K562 (cell line): ENCODE measurements around the gene F2. TPM values are rescaled to one million over a fixed set of nuclear protein-coding genes. Genes with fewer than 3 reads are reported as not detected.

Experiments
- ATAC-seq: fragments of 200-7000 bp; cut with Tn5 transposase; 3 replicates; pipeline ENCODE4 v1.9.1; 2020; ENCODE audit warnings: moderate library complexity
- BruUV-seq: library from RNA; stranded (reverse); fragments of 400-500 nt; replicated peaks from 2 replicates; lab custom pipeline; 2021; lab: Mats Ljungman, UMichigan
- CTCF ChIA-PET: fragments of 300-600 bp; formaldehyde crosslinking; extraction: SDS; loops from one replicate; lab custom pipeline; 2021; ENCODE audit warnings: low intra/inter-chr PET ratio; lab: Yijun Ruan, JAX
- POLR2A ChIA-PET: fragments of 300-600, 350-650 bp; sonication (Branson Sonifier 250); formaldehyde crosslinking; extraction: SDS; loops from one replicate; lab custom pipeline; 2021; ENCODE audit warnings: antibody characterized with exemption, inconsistent platforms; lab: Yijun Ruan, JAX
- DNase-seq, 4 experiments: peaks; one replicate each; pipeline versions ENCODE4 v3.0.0 to v3.0.0-alpha.2; 2011 to 2018; ENCODE audit warnings: low spot score in 3 of 4, mixed read lengths in 3 of 4; ENCODE audit errors: extremely low read depth in 1 of 4
- FAIRE-seq: peaks from 2 replicates; lab custom pipeline; 2011; peaks lifted over from hg19 to GRCh38; lab: Jason Lieb, UNC
- H2AFZ ChIP-seq: 2 replicates; pipeline ENCODE4 v1.6.0; 2011; ENCODE audit warnings: low read depth, low read length, control low read depth, inconsistent platforms
- H3K27ac ChIP-seq: fragments of 200-600 bp; 3 replicates; pipeline ENCODE4 v1.8.0; 2011; ENCODE audit warnings: low read depth, mild to moderate bottlenecking, control low read depth, inconsistent platforms, low read length, moderate library complexity, mixed read lengths; ENCODE audit errors: extremely low read depth
- H3K27me3 ChIP-seq, 2 experiments: fragments of 300-600 bp in 1 of 2; 2 replicates in 1 of 2; 3 replicates in 1 of 2; pipeline versions ENCODE4 v1.6.0 to v1.8.0; 2011; ENCODE audit warnings: inconsistent platforms in 2 of 2, low read length in 2 of 2, mild to moderate bottlenecking in 1 of 2, mixed read lengths in 1 of 2, moderate library complexity in 1 of 2; ENCODE audit not compliant: control insufficient read depth in 2 of 2, insufficient read depth in 2 of 2
- H3K36me3 ChIP-seq: fragments of 300-600 bp; 3 replicates; pipeline ENCODE4 v1.8.0; 2011; ENCODE audit warnings: mild to moderate bottlenecking, low read length, inconsistent platforms; ENCODE audit not compliant: control insufficient read depth, insufficient read depth
- H3K4me1 ChIP-seq, 2 experiments: fragments of 200-600 bp in 1 of 2; replicated peaks in 1 of 2; 2 replicates in 1 of 2; 3 replicates in 1 of 2; pipeline versions ENCODE4 v1.5.1 to v1.8.0; 2011; ENCODE audit warnings: inconsistent platforms in 2 of 2, low read length in 2 of 2, mild to moderate bottlenecking in 1 of 2, mixed read lengths in 1 of 2, moderate library complexity in 1 of 2; ENCODE audit not compliant: control insufficient read depth in 2 of 2, insufficient read depth in 2 of 2
- H3K4me2 ChIP-seq: 2 replicates; pipeline ENCODE4 v1.6.1; 2011; ENCODE audit warnings: low read length, control low read depth, inconsistent platforms, mixed read lengths; ENCODE audit not compliant: insufficient read depth
- H3K4me3 ChIP-seq: fragments of 200-600 bp; sonication (generic), shearing (Covaris generic); 2 replicates; pipeline ENCODE4 v1.5.1; 2016; ENCODE audit warnings: control low read depth, inconsistent platforms
- H3K79me2 ChIP-seq: fragments of 200-600 bp; 3 replicates; pipeline ENCODE4 v1.8.0; 2011; ENCODE audit warnings: low read length, inconsistent platforms; ENCODE audit not compliant: control insufficient read depth, insufficient read depth
- H3K9ac ChIP-seq, 2 experiments: 2 replicates each; pipeline versions ENCODE4 v1.6.0 to v1.6.1; 2011; ENCODE audit warnings: low read depth in 2 of 2, low read length in 2 of 2, control low read depth in 1 of 2, inconsistent platforms in 1 of 2, mild to moderate bottlenecking in 1 of 2, mixed read lengths in 1 of 2; ENCODE audit not compliant: insufficient read depth in 1 of 2
- H3K9me1 ChIP-seq: one replicate; pipeline ENCODE4 v1.6.0; 2011; ENCODE audit warnings: inconsistent platforms, mild to moderate bottlenecking, low read length, moderate library complexity; ENCODE audit not compliant: control insufficient read depth, insufficient read depth
- H3K9me3 ChIP-seq: replicated peaks from 2 replicates; pipeline ENCODE4 v1.5.1; 2011; ENCODE audit warnings: low read depth, low read length, inconsistent platforms; ENCODE audit not compliant: control insufficient read depth, insufficient read depth
- H4K20me1 ChIP-seq: replicated peaks from 2 replicates; pipeline ENCODE4 v1.6.1; 2011; ENCODE audit warnings: low read length, inconsistent platforms, mixed read lengths; ENCODE audit not compliant: control insufficient read depth, insufficient read depth
- CBFB ChIP-seq: sonication (generic); formaldehyde crosslinking; IDR thresholded peaks from 2 replicates; pipeline ENCODE4 v1.4.0; 2020; ENCODE audit warnings: mild to moderate bottlenecking, missing genetic modification reagents
- CBX2 ChIP-seq: fragments of 200-600 bp; sonication (generic); IDR thresholded peaks from one replicate; pipeline ENCODE4 v1.6.1; 2012; ENCODE audit warnings: mild to moderate bottlenecking, low read length, inconsistent platforms; ENCODE audit not compliant: insufficient read depth, poor library complexity, severe bottlenecking
- CCNT2 ChIP-seq: IDR thresholded peaks from 2 replicates; pipeline ENCODE4 v1.6.1; 2011; ENCODE audit warnings: borderline replicate concordance, low read depth, mild to moderate bottlenecking, moderate library complexity, mixed read lengths, low read length; ENCODE audit not compliant: insufficient read length; ENCODE audit errors: extremely low read depth
- FOS ChIP-seq: IDR thresholded peaks from 3 replicates; pipeline ENCODE4 v1.6.1; 2011; ENCODE audit not compliant: insufficient read length; ENCODE audit errors: extremely low read depth
- FOXP4 ChIP-seq: sonication (generic); formaldehyde crosslinking; IDR thresholded peaks from 2 replicates; pipeline ENCODE4 v1.8.0; 2022; ENCODE audit warnings: mild to moderate bottlenecking, missing genetic modification reagents, borderline replicate concordance
- GATAD2A ChIP-seq: fragments of 450-650 bp; IDR thresholded peaks from 2 replicates; pipeline ENCODE4 v1.6.1; 2017
- IFI16 ChIP-seq: fragments of 250-450 bp; sonication (Bioruptor Pico); IDR thresholded peaks from 2 replicates; pipeline ENCODE4 v2.1.2; 2022; ENCODE audit warnings: mild to moderate bottlenecking, inconsistent platforms
- ILK ChIP-seq: fragments of 450-650 bp; IDR thresholded peaks from 2 replicates; pipeline ENCODE4 v1.6.1; 2016; ENCODE audit warnings: missing genetic modification characterization, low read depth, mild to moderate bottlenecking, missing compliant biosample characterization, moderate library complexity, borderline replicate concordance
- IRF1 ChIP-seq: sonication (generic); formaldehyde crosslinking; IDR thresholded peaks from 2 replicates; pipeline ENCODE4 v1.8.0; 2022; ENCODE audit warnings: missing genetic modification reagents, mild to moderate bottlenecking, borderline replicate concordance
- MBD1 ChIP-seq: fragments of 250-450 bp; sonication (Bioruptor Pico); IDR thresholded peaks from 2 replicates; pipeline ENCODE4 v1.8.0; 2022; ENCODE audit warnings: inconsistent platforms
- POLR2G ChIP-seq: fragments of 200-400 bp; formaldehyde crosslinking; IDR thresholded peaks from 2 replicates; pipeline ENCODE4 v1.6.1; 2017; ENCODE audit warnings: low read depth, mild to moderate bottlenecking, antibody characterized with exemption, low read length, moderate library complexity
- RFX1 ChIP-seq: fragments of 450-650 bp; IDR thresholded peaks from 2 replicates; pipeline ENCODE4 v1.6.1; 2016; ENCODE audit warnings: mild to moderate bottlenecking, moderate library complexity
- SRSF1 ChIP-seq: fragments of 200-400 bp; formaldehyde crosslinking; IDR thresholded peaks from 2 replicates; pipeline ENCODE4 v1.6.1; 2017; ENCODE audit warnings: mild to moderate bottlenecking, low read depth, low read length, moderate library complexity
- TCF7 ChIP-seq: sonication (generic); IDR thresholded peaks from 2 replicates; pipeline ENCODE4 v1.6.1; 2016; ENCODE audit warnings: antibody characterized with exemption, borderline replicate concordance
- TRIM24 ChIP-seq, 2 experiments: fragments of 450-650 bp; IDR thresholded peaks; 2 replicates each; pipeline ENCODE4 v1.6.1; 2016
- WGBS: fragments of 100-300 bp; shearing (Covaris generic); methylation state at CpG from one replicate; pipeline ENCODE4 v1.1.6; 2016; ENCODE audit warnings: low coverage, mixed read lengths; ENCODE audit not compliant: insufficient coverage; ENCODE audit errors: missing lambda C conversion rate; 5-methylcytosine and 5-hydroxymethylcytosine counted together
- in situ Hi-C: fragments of 300-500 bp; cut with MboI; formaldehyde crosslinking; loops from 4 replicates; pipeline ENCODE4 v1.15.0; 2018; ENCODE audit warnings: inconsistent platforms, mixed read lengths
- intact Hi-C: fragments of 100-400 bp; cut with micrococcal nuclease; formaldehyde crosslinking; loops from 2 replicates; pipeline ENCODE4 v1.14.2; 2022
- polyA plus RNA-seq, 8 experiments: library from polyadenylated mRNA; depleted of rRNA in 4 of 8; stranded (reverse) in 5 of 8; unstranded in 3 of 8; fragments of >200 nt; fragmentation: Nextera tagmentation in 2 of 8; fragmentation: Illumina TruSeq in 1 of 8; extraction: Ambion mirVana in 2 of 8; extraction: Trizol in 1 of 8; gene quantifications; 2 replicates each; pipeline versions ENCODE4 v1.2.1 to v1.2.3, GENCODE V29; 2011 to 2014; ENCODE audit warnings: inconsistent platforms in 1 of 8, missing spikeins in 1 of 8
- total RNA-seq, 7 experiments: library from RNA; depleted of rRNA in 6 of 7; stranded (reverse); fragments of >200 nt in 6 of 7; fragmentation: Illumina TruSeq in 2 of 7; extraction: Trizol in 2 of 7; gene quantifications; 2 replicates each; pipeline versions ENCODE4 v1.2.1 to v1.2.3, GENCODE V29; 2011 to 2021; ENCODE audit warnings: low replicate concordance in 1 of 7

F2 gene
- total and polyA plus RNA-seq, 9 of the 15 experiments (the other 6 are each of a cell fraction or from before 2014, with no cell fraction given) = 0.16 TPM; not detected in 8

- H4K20me1 ChIP-seq = no peaks in the 10 kb centered on the region
- peaks cover 33% of the 10 kb centered on the region; the same call in 2 of the 3 replicates for H3K36me3 ChIP-seq
- no peaks in the 10 kb centered on the region for H3K9me1 ChIP-seq
- H3K79me2 ChIP-seq = no peaks in the 10 kb centered on the region
- in situ Hi-C loops (no loop called here), intact Hi-C loops (no loop called here)
- DNase-seq (no peak), ATAC-seq (no peak), FAIRE-seq (no peak)
- ChIA-PET CTCF (no interaction called here), POLR2A (interaction anchor here (0.6 to 1.6 kb wide), 4 partner anchors 8 to 332 kb away, joined by 3 to 6 read pairs (median 4); partner anchors contain the start of genes ARHGAP1 and ZNF408)
- no peak overlapping the region for H3K4me2 ChIP-seq
- no TSS peak for BruUV-seq
- H2AFZ ChIP-seq = no peak overlapping the region
- no peaks in the 10 kb centered on the region for H3K9me3 ChIP-seq
- TF ChIP-seq CBX2 (no peak), SRSF1 (no peak), IFI16 (CRISPR knock-in tag) (no peak), RFX1 (no peak), MBD1 (CRISPR knock-in tag) (no peak), FOS (no peak), TRIM24 (IDR thresholded peaks at IDR 0.05) (no peak), ILK (tag) (no peak), POLR2G (no peak), IRF1 (CRISPR knock-in tag) (no peak), TCF7 (no peak), CBFB (CRISPR knock-in tag) (no peak), CCNT2 (no peak), FOXP4 (CRISPR knock-in tag) (no peak), GATAD2A (no peak)
- no peaks in the 10 kb centered on the region for H3K27me3 ChIP-seq
- no peak overlapping the region for H3K27ac ChIP-seq
- H3K4me3 ChIP-seq = no peak overlapping the region
- WGBS = 85% methylated on average over 4 of the region's 4 CpGs
- peaks cover 10 to 24% of the 10 kb centered on the region in 2 experiments; a peak in 4 of 5 replicates for H3K4me1 ChIP-seq
- no peak overlapping the region for H3K9ac ChIP-seq
Measured at GRCh38 chr11:46692450-46692849, 26.6 kb upstream of the F2 start.
